Measurements from ENCODE around the gene CCDC47.

The CCDC47 gene

GRCh38 chr17:63698886-63699637, 74.3 kb downstream of the CCDC47 start:
- DNase-seq (ENCODE audit: low read depth in 3 of 3): peak; percentile 56 to 74 (median 65)

DNA sequence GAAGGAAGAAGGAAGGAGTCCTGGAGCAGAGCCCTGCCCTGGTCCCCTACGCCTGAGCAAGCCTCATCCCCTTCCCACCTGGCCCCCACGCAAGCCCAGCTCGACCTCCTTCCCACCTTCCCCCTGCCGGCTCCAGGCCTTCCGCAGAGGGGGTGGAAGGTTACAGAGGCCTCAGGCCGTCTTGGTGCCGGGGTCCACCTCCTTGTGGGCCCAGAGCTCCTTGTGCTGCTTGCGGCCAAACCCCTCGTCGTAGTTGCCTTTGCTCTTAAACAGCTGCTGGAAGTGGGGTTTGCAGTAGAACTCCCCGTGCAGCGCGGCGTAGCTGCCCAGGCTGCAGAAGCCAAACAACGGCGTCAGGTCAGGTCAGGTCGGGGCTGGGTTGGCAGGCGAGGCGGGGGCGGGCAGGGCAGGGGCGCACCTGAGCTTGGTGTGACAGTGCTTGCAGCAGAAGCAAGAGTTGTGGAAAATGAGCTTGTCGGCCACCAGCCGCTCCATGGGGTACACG, 75.0 kb downstream of the CCDC47 start:
- DNase-seq (ENCODE audit: low read depth in 3 of 3): no peak

DNA sequence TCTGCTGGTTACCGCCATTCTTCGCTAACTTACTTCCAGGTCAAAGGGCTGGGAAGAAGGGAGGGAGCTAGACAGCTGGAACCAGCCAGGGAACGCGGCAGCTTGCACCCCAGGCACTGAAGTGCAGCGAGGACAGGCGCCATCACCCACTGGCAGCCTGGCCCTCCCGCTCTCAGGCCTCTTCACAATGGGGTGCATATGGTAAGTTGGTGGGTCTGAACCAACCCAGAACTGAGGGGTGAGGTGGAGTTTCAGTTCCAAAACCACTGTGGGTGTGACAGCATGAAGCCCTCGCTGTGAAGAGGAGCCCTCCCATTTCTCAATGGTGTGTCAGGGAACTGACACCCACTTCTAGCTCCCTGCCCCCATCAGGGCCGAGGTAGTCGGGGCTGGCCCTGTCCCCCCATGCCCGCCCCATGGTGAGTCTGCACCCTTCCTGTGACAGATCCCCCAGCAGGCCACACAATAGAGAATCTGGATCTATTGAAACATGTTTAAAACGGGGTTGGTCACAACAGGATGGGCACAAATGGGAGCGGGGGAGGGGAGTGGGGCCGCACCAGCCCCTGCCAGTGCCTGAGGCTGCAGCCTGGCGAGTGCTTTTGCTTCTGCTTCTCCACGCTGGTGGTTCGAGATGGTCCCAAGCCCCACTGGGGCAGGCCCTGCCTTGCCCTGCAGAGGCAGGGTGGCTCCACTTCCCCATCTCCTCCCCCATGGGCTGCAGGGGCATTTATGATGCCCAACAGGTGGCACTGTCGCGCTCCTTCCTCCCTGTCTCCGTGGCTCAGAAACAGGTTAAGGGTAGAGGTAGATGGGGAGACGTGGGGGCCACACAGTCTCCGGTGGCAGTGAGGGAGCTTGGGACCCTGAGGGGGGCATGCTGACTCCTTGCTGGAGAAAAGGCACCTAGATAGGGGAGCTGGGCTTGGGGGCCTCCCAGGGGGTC, 75.8 kb downstream of the CCDC47 start:
- peak; percentile 42 to 61 (median 60) for DNase-seq (ENCODE audit: low read depth in 3 of 3)

DNA sequence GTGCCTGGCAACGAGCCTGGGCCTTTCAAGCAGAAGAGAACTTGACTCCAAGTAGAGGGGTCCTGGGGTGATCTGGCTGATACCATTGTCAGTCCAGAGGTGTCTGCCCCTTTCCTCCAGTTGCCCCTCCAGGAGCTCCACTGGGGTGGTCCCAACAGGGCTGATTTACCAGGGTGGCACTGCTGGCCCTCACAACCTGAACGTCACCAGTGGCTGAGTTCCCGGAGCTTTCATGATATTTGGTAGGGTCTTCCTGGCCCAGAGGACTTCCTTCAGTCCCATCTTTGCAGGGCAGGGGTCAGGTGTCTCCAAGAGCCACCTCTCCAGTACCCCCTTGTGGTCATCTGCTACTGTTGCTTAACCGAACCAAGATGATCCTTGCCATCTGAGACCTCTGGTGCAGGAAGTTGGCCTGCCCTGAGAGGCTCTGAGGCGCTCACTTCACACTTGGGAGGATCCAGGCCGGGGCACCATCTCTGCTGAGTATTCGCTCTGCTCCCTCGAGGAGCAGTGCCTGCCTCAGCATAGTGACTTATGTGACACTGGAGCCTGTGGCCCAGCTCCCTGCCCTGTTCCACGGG, 76.9 kb downstream of the CCDC47 start:
- no peak for DNase-seq (ENCODE audit: low read depth in 3 of 3)

- DNase-seq (ENCODE audit: low read depth in 3 of 3): no peak
Measured at GRCh38 chr17:63695889-63696288, 77.5 kb downstream of the CCDC47 start.

Measured in stimulated activated CD4-positive, alpha-beta T cell treated with anti-CD3 and anti-CD28 coated beads, TNF-alpha, amount 100 ng/mL, for 4 hours (primary cell).